ENCODE measurements around the gene ALAS1.
A peak's percentile ranks its signal among the peaks of the same experiment; 100 is the strongest.

The ALAS1 gene

DNA sequence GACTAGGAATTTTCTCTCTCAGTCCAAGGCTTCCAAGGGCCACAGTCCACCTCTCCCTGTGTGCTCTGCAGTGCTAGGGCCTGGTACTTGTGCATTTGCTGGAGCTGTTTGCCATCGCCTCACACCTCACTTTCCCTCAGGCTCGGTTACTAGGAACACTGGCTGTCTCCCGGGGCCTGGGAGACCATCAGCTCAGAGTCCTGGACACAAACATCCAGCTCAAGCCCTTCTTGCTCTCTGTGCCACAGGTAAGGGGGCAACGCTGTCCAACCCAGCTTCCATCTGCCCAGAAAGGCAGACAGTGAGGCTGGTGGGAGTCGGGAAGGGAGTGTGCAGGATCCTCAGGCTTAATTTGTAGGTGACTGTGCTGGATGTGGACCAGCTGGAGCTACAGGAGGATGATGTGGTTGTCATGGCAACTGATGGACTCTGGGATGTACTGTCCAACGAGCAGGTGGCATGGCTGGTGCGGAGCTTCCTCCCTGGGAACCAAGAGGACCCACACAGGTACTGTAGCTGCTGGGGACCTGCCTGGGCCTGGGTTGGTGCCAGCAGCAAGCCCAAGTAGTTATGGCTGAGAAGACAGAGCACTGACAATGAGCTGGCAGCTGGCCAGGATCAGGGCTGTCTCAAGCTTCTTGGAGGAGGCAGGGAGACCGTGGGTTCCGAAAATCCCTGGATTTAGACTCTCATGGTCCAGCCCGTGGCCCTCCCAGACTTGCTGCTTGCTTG, 51.0 kb downstream of the ALAS1 start:
- no peak for DNase-seq (ENCODE audit: low read depth in 2 of 2)

DNA sequence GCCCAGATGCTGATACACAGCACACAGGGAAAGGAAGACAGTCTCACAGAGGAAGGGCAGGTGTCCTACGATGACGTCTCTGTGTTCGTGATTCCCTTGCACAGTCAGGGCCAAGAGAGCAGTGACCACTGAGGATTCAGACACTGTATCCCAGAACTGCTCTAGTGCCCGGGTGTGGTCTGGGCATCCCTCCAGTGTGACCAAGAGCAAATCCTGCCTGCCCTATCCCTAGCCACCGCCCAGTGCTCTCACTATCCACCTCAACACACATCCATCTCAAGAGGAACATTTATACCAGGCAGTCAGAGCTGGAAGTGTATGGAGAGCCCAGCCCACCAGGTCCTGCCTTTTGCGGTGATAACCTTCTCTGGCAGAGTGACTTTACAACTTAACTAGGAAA, 51.7 kb downstream of the ALAS1 start:
- no peak for DNase-seq (ENCODE audit: low read depth in 2 of 2)

DNA sequence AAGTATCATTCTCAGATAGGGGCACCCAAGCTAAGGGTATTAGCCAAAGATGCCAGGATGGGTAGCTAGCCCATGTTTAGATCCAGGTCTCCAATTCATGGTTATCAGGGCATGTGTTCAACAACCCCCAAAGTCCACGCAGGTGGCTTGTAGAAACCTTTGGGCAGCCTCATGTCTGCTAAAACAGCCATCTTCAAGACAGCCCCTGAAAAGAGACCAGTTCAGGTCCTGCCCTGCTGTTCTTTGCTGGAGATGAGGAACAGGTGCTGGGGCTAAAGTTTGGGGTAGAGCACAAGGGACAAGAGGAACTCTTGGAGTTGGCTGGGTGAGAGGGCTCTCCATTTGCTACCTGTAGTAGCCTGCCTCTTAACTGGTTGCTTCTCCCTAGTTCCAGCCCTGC, 52.2 kb downstream of the ALAS1 start:
- DNase-seq (ENCODE audit: low read depth in 2 of 2): no peak

DNA sequence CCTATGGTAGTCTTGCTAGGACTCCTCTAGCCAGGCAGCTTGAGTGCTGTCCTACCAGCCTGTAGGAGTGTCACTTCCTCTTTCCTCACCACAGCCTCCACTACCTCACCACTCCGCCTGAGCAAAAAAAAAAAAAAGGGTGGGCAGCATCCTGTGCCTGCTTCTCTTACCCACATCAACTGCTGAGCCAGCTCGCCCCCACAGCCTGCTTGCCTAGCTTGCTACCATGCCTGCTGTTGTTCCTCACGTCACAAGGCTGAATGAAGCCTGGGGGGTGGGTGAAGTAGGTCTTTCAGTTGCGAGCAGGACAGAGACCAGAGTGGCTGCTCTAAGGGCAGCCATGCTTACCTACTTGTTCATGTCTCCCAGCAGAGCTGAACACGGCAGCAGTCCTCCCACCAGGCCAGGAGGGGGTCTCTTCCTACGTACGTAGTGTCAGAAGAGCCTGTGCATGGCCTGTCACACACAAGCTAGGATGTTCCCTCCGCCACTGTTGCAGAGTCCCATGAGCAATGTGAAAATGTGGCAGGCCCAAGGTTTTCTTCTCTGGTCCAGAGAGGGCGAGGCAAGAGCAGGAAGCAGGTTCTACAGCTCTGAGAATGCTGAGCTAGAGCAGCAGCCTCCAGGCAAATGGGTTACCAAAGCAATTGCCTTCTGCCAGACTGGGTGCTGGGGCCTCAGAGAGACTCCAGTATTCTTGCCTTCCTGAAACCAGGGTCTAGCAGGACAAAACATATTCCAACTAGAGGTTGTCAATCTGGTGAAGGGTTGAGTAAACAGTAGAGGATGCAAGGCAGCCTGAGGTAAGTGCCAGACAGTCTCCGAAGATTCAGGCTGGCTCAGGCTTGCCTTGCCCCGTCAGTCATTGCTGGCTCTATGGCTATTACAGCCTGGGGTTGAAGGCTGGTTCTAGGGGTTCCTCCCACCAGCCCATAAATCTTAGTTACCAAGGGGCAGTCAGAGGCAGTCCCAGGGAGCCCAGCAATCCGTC, 55.6 kb downstream of the ALAS1 start:
- peak; percentile 68 to 84 for DNase-seq (ENCODE audit: low read depth in 2 of 2)

DNA sequence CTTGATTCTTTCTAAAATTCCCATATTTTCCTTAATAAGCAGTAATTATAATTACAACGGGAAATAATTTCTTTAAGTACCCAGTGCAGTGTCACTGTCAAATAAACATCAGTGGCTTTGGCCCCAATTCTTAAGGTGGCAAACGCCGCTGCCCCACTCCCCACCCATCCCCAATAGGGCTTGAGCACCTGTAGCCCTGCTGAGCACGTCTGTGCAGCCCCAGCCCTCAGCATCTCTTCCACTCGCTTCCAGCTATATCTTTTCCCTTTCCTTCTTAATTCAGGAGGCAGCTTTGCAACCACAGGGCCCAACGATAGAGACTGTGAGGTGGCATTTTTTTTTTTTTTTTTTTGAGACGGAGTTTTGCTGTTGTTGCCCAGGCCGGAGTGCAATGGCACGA, 56.6 kb downstream of the ALAS1 start:
- no peak for DNase-seq (ENCODE audit: low read depth in 2 of 2)

DNA sequence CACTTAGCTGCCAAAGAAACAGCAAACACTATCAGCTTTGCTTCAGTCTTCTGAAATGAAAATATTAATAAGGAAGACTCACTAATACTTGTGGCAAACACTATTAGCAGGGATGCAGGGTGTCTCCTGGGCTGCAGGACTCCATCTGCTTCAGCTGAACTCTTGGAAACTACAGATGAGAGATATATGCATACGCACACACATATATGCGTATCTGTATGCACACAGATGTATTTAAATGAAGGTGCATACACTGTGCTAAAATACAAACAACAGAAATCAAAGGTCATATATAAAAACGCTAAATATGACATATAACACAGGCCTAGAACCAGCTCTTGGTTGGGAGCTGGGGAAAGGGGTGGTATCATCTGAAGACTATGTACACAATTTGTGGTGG, 58.2 kb downstream of the ALAS1 start:
- DNase-seq (ENCODE audit: low read depth in 2 of 2): no peak

DNA sequence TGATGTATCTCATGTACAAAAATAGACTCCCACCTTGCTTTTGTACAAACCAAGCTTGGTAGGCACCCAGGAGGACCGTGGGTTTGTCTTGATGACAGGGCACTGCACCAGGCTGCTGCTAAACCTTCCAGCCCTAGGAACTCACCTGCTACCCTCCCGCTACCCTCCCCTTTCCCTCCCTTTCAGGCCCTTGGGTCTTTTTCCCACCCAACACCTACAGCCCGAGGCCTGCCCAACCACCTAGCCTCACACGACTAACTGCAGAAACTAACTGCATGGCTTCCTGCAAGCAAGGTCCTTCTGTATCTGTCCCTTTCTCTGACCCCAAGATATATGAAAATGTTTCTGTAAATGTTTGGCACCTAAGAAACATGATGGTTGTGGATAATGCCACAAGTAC, 58.7 kb downstream of the ALAS1 start:
- DNase-seq (ENCODE audit: low read depth in 2 of 2): no peak

DNA sequence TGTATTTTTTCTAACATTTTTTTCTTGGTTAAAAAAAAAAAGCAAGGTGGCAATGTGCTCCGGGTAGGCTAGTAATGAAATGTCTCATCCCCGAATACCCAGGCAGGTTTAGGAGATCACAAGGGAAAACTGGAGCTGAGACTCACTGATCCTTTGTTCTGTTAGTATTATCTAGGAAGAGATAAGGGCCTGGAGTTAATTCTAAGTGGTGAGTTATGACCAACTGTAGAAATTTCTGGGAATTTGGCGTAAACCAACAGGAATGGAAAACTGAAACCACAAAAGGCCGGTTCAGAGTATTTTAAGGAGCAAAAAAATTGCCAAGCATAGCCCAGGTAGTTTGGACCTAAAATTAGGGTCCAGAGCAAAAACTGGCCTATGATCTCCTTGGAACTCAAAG, 60.0 kb downstream of the ALAS1 start:
- DNase-seq (ENCODE audit: low read depth in 2 of 2): no peak

DNA sequence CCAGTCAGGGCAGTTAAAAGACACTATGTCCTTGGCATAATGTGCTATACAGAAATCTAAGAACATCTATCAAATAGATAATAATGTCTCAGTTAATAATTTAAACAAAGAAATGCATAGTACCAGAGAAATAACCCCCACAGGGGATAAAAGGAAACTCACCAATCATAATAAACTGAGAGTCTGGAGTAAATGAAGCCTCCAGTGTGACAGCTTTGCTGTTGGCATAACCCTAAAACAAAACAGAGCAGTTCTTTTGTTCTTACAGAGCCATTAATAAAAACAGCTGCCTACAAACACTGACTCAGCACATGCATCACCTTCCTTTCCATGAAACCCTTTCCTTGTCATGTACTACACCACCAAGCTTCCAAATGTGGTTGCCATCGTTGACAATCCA, 61.1 kb downstream of the ALAS1 start:
- no peak for DNase-seq (ENCODE audit: low read depth in 2 of 2)

DNA sequence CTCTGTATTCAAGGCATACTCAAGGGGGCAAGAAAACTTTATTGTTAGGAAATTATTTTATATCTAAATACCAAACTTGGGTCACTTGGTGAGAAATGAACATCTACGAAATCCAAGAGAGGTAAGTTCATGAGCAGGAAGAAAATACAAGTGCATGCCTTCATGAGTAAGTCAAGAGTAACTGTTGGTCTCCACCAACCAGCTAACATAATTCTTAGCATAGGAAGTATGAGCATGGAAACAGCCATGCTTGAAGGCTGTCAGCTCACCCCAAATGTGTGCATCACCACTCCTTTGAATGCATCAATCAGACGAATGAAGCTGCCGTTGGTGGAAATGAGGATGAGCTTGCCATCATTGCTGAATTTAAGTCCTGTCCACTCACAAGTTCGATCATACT, 61.5 kb downstream of the ALAS1 start:
- DNase-seq (ENCODE audit: low read depth in 2 of 2): no peak

DNA sequence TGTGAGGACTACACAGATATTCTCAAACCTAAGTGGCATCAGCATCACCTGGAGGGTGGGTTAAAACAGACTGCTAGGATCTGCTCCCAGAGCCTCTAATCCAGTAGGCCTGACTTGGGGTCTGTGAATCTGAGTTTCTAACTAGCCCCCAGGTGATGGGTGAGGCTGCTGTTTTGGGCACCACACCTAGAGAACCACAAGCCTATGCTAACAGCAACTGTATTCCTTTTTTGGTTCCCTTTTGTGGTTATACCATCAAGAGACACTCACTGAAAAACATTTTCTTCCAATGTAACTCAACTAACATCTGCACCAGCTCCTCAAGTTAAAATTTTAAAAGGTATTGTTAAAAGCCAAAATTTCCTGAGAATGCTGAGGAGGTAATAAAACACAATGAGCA, 64.5 kb downstream of the ALAS1 start:
- DNase-seq (ENCODE audit: low read depth in 2 of 2): no peak
